NCI-H2171 (cell line): ENCODE results near the gene SLITRK2.

ENCODE experiments used
- DNase-seq: peaks from one replicate; lab custom pipeline; 2025; lab: John Stamatoyannopoulos, UW

Gene SLITRK2

GRCh38 chrX:145861818-145862217 is 44.2 kb downstream of the SLITRK2 start:
- DNase-seq = no peak

GRCh38 chrX:145865082-145865481 is 47.5 kb downstream of the SLITRK2 start:
- no peak for DNase-seq
